Fibroblast of lung (primary cell): Measurements from ENCODE around the gene TCF4. TPM values are rescaled to one million over a fixed set of nuclear protein-coding genes. Genes with fewer than 3 reads are reported as not detected.

Experiments
- DNase-seq, 2 donors: peaks; one replicate each; pipeline versions ENCODE4 v3.0.0 to v3.0.0-alpha.2; 2010; ENCODE audit warnings: low read depth in 2 of 2
- H2AFZ ChIP-seq: 2 replicates; pipeline ENCODE4 v1.5.1; 2012; ENCODE audit warnings: low read length, control low read depth, inconsistent platforms
- H3K27ac ChIP-seq: 2 replicates; pipeline ENCODE4 v1.5.1; 2011; ENCODE audit warnings: low read length, control low read depth; ENCODE audit not compliant: insufficient read depth
- H3K27me3 ChIP-seq: 2 replicates; pipeline ENCODE4 v1.5.1; 2011; ENCODE audit warnings: mild to moderate bottlenecking, low read length; ENCODE audit not compliant: control insufficient read depth, insufficient read depth
- H3K36me3 ChIP-seq: 2 replicates; pipeline ENCODE4 v1.5.1; 2011; ENCODE audit warnings: low read length; ENCODE audit not compliant: control insufficient read depth, insufficient read depth
- H3K4me1 ChIP-seq: 2 replicates; pipeline ENCODE4 v1.5.1; 2011; ENCODE audit warnings: low read length; ENCODE audit not compliant: control insufficient read depth, insufficient read depth; ENCODE audit errors: extremely low read depth
- H3K4me2 ChIP-seq: 2 replicates; pipeline ENCODE4 v1.5.1; 2011; ENCODE audit warnings: low read length, control low read depth; ENCODE audit not compliant: insufficient read depth; ENCODE audit errors: extremely low read depth
- H3K4me3 ChIP-seq, 4 experiments: fragments of 200-600 bp in 1 of 4; sonication (generic) in 1 of 4; replicated peaks in 1 of 4; 2 replicates each; pipeline ENCODE4 v1.5.1; 2011 to 2016; ENCODE audit warnings: low read length in 4 of 4, low read depth in 3 of 4, mild to moderate bottlenecking in 3 of 4, control low read depth in 2 of 4, inconsistent platforms in 1 of 4, mixed read lengths in 1 of 4; ENCODE audit not compliant: insufficient read depth in 1 of 4; ENCODE audit errors: control extremely low read depth in 1 of 4
- H3K79me2 ChIP-seq: 2 replicates; pipeline ENCODE4 v1.5.1; 2012; ENCODE audit warnings: mild to moderate bottlenecking, low read length, inconsistent platforms; ENCODE audit not compliant: control insufficient read depth, insufficient read depth
- H3K9ac ChIP-seq: 2 replicates; pipeline ENCODE4 v1.5.1; 2011; ENCODE audit warnings: mild to moderate bottlenecking, low read length, control low read depth; ENCODE audit not compliant: insufficient read depth
- H3K9me3 ChIP-seq: 2 replicates; pipeline ENCODE4 v1.5.1; 2012; ENCODE audit warnings: low read depth, low read length; ENCODE audit not compliant: control insufficient read depth, insufficient read depth
- H4K20me1 ChIP-seq: 2 replicates; pipeline ENCODE4 v1.5.1; 2011; ENCODE audit warnings: low read length; ENCODE audit not compliant: control insufficient read depth, insufficient read depth; ENCODE audit errors: extremely low read depth
- CTCF ChIP-seq, 2 donors: IDR thresholded peaks in 1 of 2; conservative IDR thresholded peaks in 1 of 2; 1 replicate in 1 of 2; 2 replicates in 1 of 2; pipeline ENCODE4 v1.5.1; 2011 to 2012; ENCODE audit warnings: low read length in 2 of 2, control low read depth in 1 of 2, inconsistent platforms in 1 of 2, low read depth in 1 of 2, mild to moderate bottlenecking in 1 of 2
- EZH2 ChIP-seq: IDR thresholded peaks from 2 replicates; pipeline ENCODE4 v1.5.1; 2012; ENCODE audit warnings: low read length, control low read depth, mild to moderate bottlenecking; ENCODE audit errors: missing control alignments
- polyA plus RNA-seq, 2 donors: library from polyadenylated mRNA; depleted of rRNA in 1 of 2; stranded (reverse) in 1 of 2; unstranded in 1 of 2; fragments of >200 nt; gene quantifications; 2 replicates each; pipeline ENCODE4 v1.2.1, GENCODE V29; 2011 to 2012; ENCODE audit warnings: missing spikeins in 1 of 2
- total RNA-seq: library from RNA; depleted of rRNA; stranded (reverse); fragments of >200 nt; gene quantifications from 2 replicates; pipeline ENCODE4 v1.2.1, GENCODE V29; 2014

Gene TCF4
- total and polyA plus RNA-seq, 2 donors (not counting 1 experiment from before 2014, with no cell fraction given) = 48.9 to 57.6 TPM

- no peak overlapping the region for H2AFZ ChIP-seq
- H3K27me3 ChIP-seq = no peaks in the 10 kb centered on the region
- no peak overlapping the region for H3K4me2 ChIP-seq
- H3K4me3 ChIP-seq = no peak overlapping the region
- peak in 1 of 2 donors; percentile 88 for DNase-seq
- TF ChIP-seq CTCF (conservative IDR thresholded peaks at IDR 0.05 in 1 of 2, IDR thresholded peaks at IDR 0.05 in 1 of 2; ENCODE audit: low read depth in 1 of 2, low read length in 2 of 2) (no peak), EZH2 (no peak)
- no peaks in the 10 kb centered on the region for H3K79me2 ChIP-seq
- H3K4me1 ChIP-seq = peaks cover 2% of the 10 kb centered on the region
- no peak overlapping the region for H3K9ac ChIP-seq
- no peaks in the 10 kb centered on the region for H3K9me3 ChIP-seq
- no peaks in the 10 kb centered on the region for H3K36me3 ChIP-seq
- H4K20me1 ChIP-seq = no peaks in the 10 kb centered on the region
- no peak overlapping the region for H3K27ac ChIP-seq
Measured at GRCh38 chr18:55264108-55264507, 323.9 kb downstream of the TCF4 start.

GRCh38 chr18:55262021-55262560 lies 325.9 kb downstream of the TCF4 start:
- no peaks in the 10 kb centered on the region for H3K27me3 ChIP-seq
- H3K36me3 ChIP-seq = no peaks in the 10 kb centered on the region

GRCh38 chr18:55261253-55261652 lies 326.7 kb downstream of the TCF4 start:
- H3K36me3 ChIP-seq = no peaks in the 10 kb centered on the region
- H3K27ac ChIP-seq = no peak overlapping the region
- no peaks in the 10 kb centered on the region for H3K79me2 ChIP-seq
- no peak overlapping the region for H3K9ac ChIP-seq
- H3K27me3 ChIP-seq = no peaks in the 10 kb centered on the region
- H3K4me3 ChIP-seq = no peak overlapping the region
- H2AFZ ChIP-seq = no peak overlapping the region
- no peaks in the 10 kb centered on the region for H4K20me1 ChIP-seq
- DNase-seq = no peak
- TF ChIP-seq CTCF (conservative IDR thresholded peaks at IDR 0.05 in 1 of 2, IDR thresholded peaks at IDR 0.05 in 1 of 2; ENCODE audit: low read depth in 1 of 2, low read length in 2 of 2) (no peak), EZH2 (no peak)
- H3K4me1 ChIP-seq = peaks cover 2% of the 10 kb centered on the region
- H3K4me2 ChIP-seq = no peak overlapping the region
- H3K9me3 ChIP-seq = no peaks in the 10 kb centered on the region

More at GRCh38 chr18:55262021-55262560, 325.9 kb downstream of the TCF4 start:
- Histone ChIP-seq H2AFZ (no peak overlapping the region), H3K4me1 (peaks cover 2% of the 10 kb centered on the region), H4K20me1 (no peaks in the 10 kb centered on the region), H3K4me3 (no peak overlapping the region), H3K9ac (no peak overlapping the region), H3K4me2 (no peak overlapping the region), H3K79me2 (no peaks in the 10 kb centered on the region), H3K9me3 (no peaks in the 10 kb centered on the region), H3K27ac (no peak overlapping the region)
- peak in 1 of 2 donors; percentile 52 for DNase-seq
- no peak for TF ChIP-seq EZH2
- TF ChIP-seq CTCF (conservative IDR thresholded peaks at IDR 0.05 in 1 of 2, IDR thresholded peaks at IDR 0.05 in 1 of 2; ENCODE audit: low read depth in 1 of 2, low read length in 2 of 2) = no peak
